ENCODE data around the gene MAP2K6. TPM values are rescaled to one million over a fixed set of nuclear protein-coding genes. Genes with fewer than 3 reads are reported as not detected.

Gene MAP2K6
- total RNA-seq, 1 donor: 2.0 TPM

GRCh38 chr17:69597898-69598692, 183.6 kb downstream of the MAP2K6 start:
- peak; percentile 37 for DNase-seq (ENCODE audit: low read depth)
- H3K4me3 ChIP-seq (ENCODE audit: low read depth, low read length): no peak overlapping the region
- TF ChIP-seq, protein P1, sequence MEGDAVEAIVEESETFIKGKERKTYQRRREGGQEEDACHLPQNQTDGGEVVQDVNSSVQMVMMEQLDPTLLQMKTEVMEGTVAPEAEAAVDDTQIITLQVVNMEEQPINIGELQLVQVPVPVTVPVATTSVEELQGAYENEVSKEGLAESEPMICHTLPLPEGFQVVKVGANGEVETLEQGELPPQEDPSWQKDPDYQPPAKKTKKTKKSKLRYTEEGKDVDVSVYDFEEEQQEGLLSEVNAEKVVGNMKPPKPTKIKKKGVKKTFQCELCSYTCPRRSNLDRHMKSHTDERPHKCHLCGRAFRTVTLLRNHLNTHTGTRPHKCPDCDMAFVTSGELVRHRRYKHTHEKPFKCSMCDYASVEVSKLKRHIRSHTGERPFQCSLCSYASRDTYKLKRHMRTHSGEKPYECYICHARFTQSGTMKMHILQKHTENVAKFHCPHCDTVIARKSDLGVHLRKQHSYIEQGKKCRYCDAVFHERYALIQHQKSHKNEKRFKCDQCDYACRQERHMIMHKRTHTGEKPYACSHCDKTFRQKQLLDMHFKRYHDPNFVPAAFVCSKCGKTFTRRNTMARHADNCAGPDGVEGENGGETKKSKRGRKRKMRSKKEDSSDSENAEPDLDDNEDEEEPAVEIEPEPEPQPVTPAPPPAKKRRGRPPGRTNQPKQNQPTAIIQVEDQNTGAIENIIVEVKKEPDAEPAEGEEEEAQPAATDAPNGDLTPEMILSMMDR (IDR thresholded peaks at IDR 0.05; ENCODE audit: insufficient read depth, low read length): no peak

GRCh38 chr17:69602972-69603371, 188.5 kb downstream of the MAP2K6 start:
- TF ChIP-seq, protein P1 (IDR thresholded peaks at IDR 0.05; ENCODE audit: insufficient read depth, low read length): no peak
- no peak for DNase-seq (ENCODE audit: low read depth)
- no peak overlapping the region for H3K4me3 ChIP-seq (ENCODE audit: low read depth, low read length)

Other genes with a start within 250 kb of the MAP2K6 start
- 2.8 and 7.5 TPM in 2 replicates for gene ABCA10, start 185.9 kb upstream of the MAP2K6 start, total RNA-seq (ENCODE audit: low replicate concordance)
- gene ABCA5, start 87.6 kb upstream of the MAP2K6 start, total RNA-seq (ENCODE audit: low replicate concordance): 7.3 and 28.3 TPM in 2 replicates